WI38 (cell line): ENCODE data around the gene ANKHD1.

Source experiments
- H3K4me3 ChIP-seq: 2 replicates; pipeline ENCODE4 v1.5.1; 2011; ENCODE audit warnings: low read depth, mild to moderate bottlenecking, control low read depth, low read length
- CTCF ChIP-seq: IDR thresholded peaks from 2 replicates; pipeline ENCODE4 v1.5.1; 2012; ENCODE audit warnings: low read depth, mild to moderate bottlenecking, control low read depth, low read length

The ANKHD1 gene

GRCh38 chr5:140558542-140558941 lies 156.9 kb downstream of the ANKHD1 start:
- H3K4me3 ChIP-seq, result no peak overlapping the region
- no peak for TF ChIP-seq CTCF

DNA sequence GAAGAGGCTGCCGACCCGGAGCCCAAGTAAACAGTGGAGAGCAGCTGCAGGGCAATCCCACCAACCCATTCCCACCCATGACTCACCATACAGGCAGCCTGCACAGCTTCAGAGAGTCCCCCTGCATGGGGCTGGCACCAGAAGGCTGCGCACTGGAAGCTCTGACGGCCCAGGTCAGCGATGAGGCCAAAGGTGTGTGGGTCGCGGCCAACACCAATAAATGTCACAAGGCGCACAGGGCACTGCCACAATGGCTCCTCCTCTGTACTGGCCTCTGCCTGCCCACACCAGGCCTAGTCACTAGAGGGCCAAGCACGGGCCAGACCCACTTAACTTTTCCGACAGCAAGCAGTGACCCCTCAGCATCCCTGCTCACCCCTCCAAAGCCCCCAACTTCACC lies 158.6 kb downstream of the ANKHD1 start:
- no peak overlapping the region for H3K4me3 ChIP-seq
- no peak for TF ChIP-seq CTCF

DNA sequence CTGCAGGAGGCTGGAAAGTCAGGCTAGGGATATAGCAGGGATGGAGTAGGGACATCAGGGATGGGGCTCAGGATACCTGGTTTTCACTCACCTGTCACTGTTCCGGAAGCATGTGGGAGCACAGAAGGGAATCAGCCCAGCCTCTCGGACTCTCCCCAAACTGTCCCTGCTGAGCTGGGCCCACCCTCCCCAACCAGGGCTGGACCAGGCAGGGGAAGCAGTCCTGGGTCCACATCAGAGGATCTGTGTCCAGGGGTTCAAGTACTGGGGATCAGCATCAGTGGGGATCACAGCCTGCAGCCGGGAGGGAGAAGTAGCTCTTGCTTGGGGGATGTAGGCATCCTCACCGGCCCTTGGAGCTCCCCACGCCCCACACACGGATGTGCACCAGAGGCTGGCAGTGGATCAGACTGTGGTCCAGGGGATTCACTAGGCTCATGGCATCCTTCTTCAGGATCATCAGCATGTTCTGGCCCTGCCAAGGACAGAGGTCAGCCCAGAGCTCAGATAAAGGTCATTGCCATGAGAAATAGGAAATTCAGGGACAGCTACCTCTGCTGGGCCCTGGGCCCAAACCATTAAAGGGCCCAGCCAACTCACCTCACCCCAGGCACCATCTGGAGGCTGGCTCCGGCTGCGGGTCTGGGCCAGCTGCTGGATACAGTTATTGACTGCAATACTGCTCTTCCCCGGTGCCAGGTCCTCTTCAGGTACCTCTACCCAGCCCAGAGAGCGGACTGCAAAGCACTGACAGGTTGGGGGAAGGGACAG lies 160.3 kb downstream of the ANKHD1 start:
- no peak overlapping the region for H3K4me3 ChIP-seq
- TF ChIP-seq CTCF, result no peak

- peak overlapping the region; percentile 96 for H3K4me3 ChIP-seq
- no peak for TF ChIP-seq CTCF
Measured at GRCh38 chr5:140563596-140563995, 162.0 kb downstream of the ANKHD1 start.

GRCh38 chr5:140564196-140565023 lies 162.8 kb downstream of the ANKHD1 start, which contains the start of the genes APBB3 and SLC35A4:
APBB3 (minus strand) TSS chr5:140564598; CDS start chr5:140564245, 353 bp downstream.
SLC35A4 (plus strand) TSS chr5:140564828; CDS start chr5:140567170, 2,342 bp downstream.
- TF ChIP-seq CTCF, result no peak
- H3K4me3 ChIP-seq, result peak within 1 kb of the TSS; percentile 96

GRCh38 chr5:140565024-140565779 lies 163.6 kb downstream of the ANKHD1 start:
- TF ChIP-seq CTCF, result no peak
- peak overlapping the region; percentile 96 for H3K4me3 ChIP-seq
